Tibial artery (tissue), 4 donors: ENCODE measurements around the gene ORMDL1.

Experiments
- DNase-seq, 2 donors: peaks; one replicate each; pipeline ENCODE4 v3.0.0-alpha.2; 2019
- H3K27ac ChIP-seq, 2 donors: fragments of 200-600 bp; sonication (generic) in 1 of 2; 1 replicate in 1 of 2; 2 replicates in 1 of 2; pipeline ENCODE4 v1.5.1; 2018 to 2019; ENCODE audit warnings: mild to moderate bottlenecking in 1 of 2
- H3K27me3 ChIP-seq, 2 donors: fragments of 200-600 bp; sonication (generic) in 1 of 2; one replicate each; pipeline versions ENCODE4 v1.5.1 to v1.6.0; 2016 to 2019
- H3K36me3 ChIP-seq, 3 donors: fragments of 200-600 bp; sonication (generic) in 2 of 3; one replicate each; pipeline ENCODE4 v1.5.1; 2016 to 2019; ENCODE audit warnings: mild to moderate bottlenecking in 2 of 3
- H3K4me1 ChIP-seq, 4 donors: fragments of 200-600 bp; sonication (generic) in 2 of 4; 1 replicate in 3 of 4; 2 replicates in 1 of 4; pipeline ENCODE4 v1.5.1; 2016 to 2019
- H3K4me3 ChIP-seq, 2 donors: fragments of 200-600 bp; sonication (generic) in 1 of 2; 1 replicate in 1 of 2; 2 replicates in 1 of 2; pipeline ENCODE4 v1.5.1; 2018 to 2019; ENCODE audit warnings: mild to moderate bottlenecking in 2 of 2
- H3K9me3 ChIP-seq, 3 donors: fragments of 200-600 bp; sonication (generic) in 1 of 3; one replicate each; pipeline ENCODE4 v1.5.1; 2016 to 2019
- CTCF ChIP-seq, 2 experiments: fragments of 200-600 bp in 1 of 2; fragments of 450-650 bp in 1 of 2; IDR thresholded peaks; one replicate each; pipeline ENCODE4 v1.5.1; 2017 to 2019; ENCODE audit warnings: antibody characterized with exemption in 2 of 2, mild to moderate bottlenecking in 1 of 2, moderate library complexity in 1 of 2
- intact Hi-C: fragments of 100-400 bp; cut with DNase I; formaldehyde crosslinking; loops from one replicate; pipeline ENCODE4 v1.15.0; 2023; ENCODE audit warnings: low total_unique reads

The ORMDL1 gene

GRCh38 chr2:189783927-189784867 lies at the start of gene ORMDL1, which contains the start of gene PMS1:
Gene ORMDL1, minus strand, starts transcription at chr2:189784339. Its CDS starts 1,744 bp downstream, at chr2:189782595.
Gene PMS1, plus strand, starts transcription at chr2:189784450. Its CDS starts 7,360 bp downstream, at chr2:189791810.
- Histone ChIP-seq H3K27ac (peak within 1 kb of the TSS; percentile 90), H3K4me1 (peaks cover 4 to 36% (median 18%) of the 10 kb centered on the region in 4 donors), H3K9me3 (no peaks in the 10 kb centered on the region), H3K4me3 (peak within 1 kb of the TSS; percentile 62 to 69), H3K27me3 (no peaks in the 10 kb centered on the region), H3K36me3 (peaks cover 3 to 13% (median 6%) of the 10 kb centered on the region in 3 donors)
- no peak for TF ChIP-seq CTCF (IDR thresholded peaks at IDR 0.05)
- intact Hi-C loops, result loop anchor here (10.0 kb wide), 2 partner anchors 119 to 789 kb away; partner anchors contain the start of gene ASNSD1
- DNase-seq, result peak; percentile 94 to 97

- DNase-seq, result no peak
- no peak overlapping the region for H3K4me3 ChIP-seq
- intact Hi-C loops, result no loop called here
- TF ChIP-seq CTCF (IDR thresholded peaks at IDR 0.05), result no peak
- no peaks in the 10 kb centered on the region for H3K9me3 ChIP-seq
- no peak overlapping the region for H3K27ac ChIP-seq
- peaks cover 0 to 3% (median 0%) of the 10 kb centered on the region in 4 donors for H3K4me1 ChIP-seq
- H3K27me3 ChIP-seq, result no peaks in the 10 kb centered on the region
- H3K36me3 ChIP-seq, result peaks cover 0 to 9% (median 0%) of the 10 kb centered on the region in 3 donors
Observed at GRCh38 chr2:189830510-189830909, 46.4 kb upstream of the ORMDL1 start.

GRCh38 chr2:189829102-189829833 lies 45.1 kb upstream of the ORMDL1 start:
- Histone ChIP-seq H3K36me3 (peaks cover 0 to 9% (median 0%) of the 10 kb centered on the region in 3 donors), H3K27ac (no peak overlapping the region), H3K4me1 (peaks cover 0 to 14% (median 0%) of the 10 kb centered on the region in 4 donors), H3K4me3 (no peak overlapping the region), H3K27me3 (no peaks in the 10 kb centered on the region), H3K9me3 (no peaks in the 10 kb centered on the region)
- intact Hi-C loops, result no loop called here
- DNase-seq, result no peak
- no peak for TF ChIP-seq CTCF (IDR thresholded peaks at IDR 0.05)

- no peaks in the 10 kb centered on the region for H3K27me3 ChIP-seq
- H3K27ac ChIP-seq, result no peak overlapping the region
- intact Hi-C loops, result no loop called here
- H3K9me3 ChIP-seq, result no peaks in the 10 kb centered on the region
- H3K36me3 ChIP-seq, result peaks cover 0 to 11% (median 0%) of the 10 kb centered on the region in 3 donors
- H3K4me1 ChIP-seq, result peaks cover 0 to 26% (median 0%) of the 10 kb centered on the region in 4 donors
- no peak for DNase-seq
- no peak for TF ChIP-seq CTCF (IDR thresholded peaks at IDR 0.05)
- H3K4me3 ChIP-seq, result no peak overlapping the region
Observed at GRCh38 chr2:189826039-189826438, 41.9 kb upstream of the ORMDL1 start.

- TF ChIP-seq CTCF (IDR thresholded peaks at IDR 0.05), result no peak
Observed at GRCh38 chr2:189824694-189825396, 40.7 kb upstream of the ORMDL1 start.

More at GRCh38 chr2:189824694-189825396, 40.7 kb upstream of the ORMDL1 start:
- Histone ChIP-seq H3K27me3 (no peaks in the 10 kb centered on the region), H3K4me3 (no peak overlapping the region), H3K36me3 (peaks cover 0 to 18% (median 0%) of the 10 kb centered on the region in 3 donors), H3K9me3 (no peaks in the 10 kb centered on the region), H3K4me1 (peaks cover 0 to 26% (median 0%) of the 10 kb centered on the region in 4 donors), H3K27ac (no peak overlapping the region)
- intact Hi-C loops, result no loop called here
- no peak for DNase-seq
